Keratinocyte (primary cell): ENCODE results near the gene NPTXR.

Source experiments
- CTCF ChIP-seq, 3 experiments: IDR thresholded peaks in 1 of 3; conservative IDR thresholded peaks in 1 of 3; optimal IDR thresholded peaks in 1 of 3; 2 replicates in 2 of 3; 3 replicates in 1 of 3; pipeline versions ENCODE3 to v1.5.1; 2011; ENCODE audit warnings: low read length in 3 of 3, mild to moderate bottlenecking in 3 of 3, moderate library complexity in 2 of 3, control low read depth in 1 of 3, inconsistent platforms in 1 of 3; ENCODE audit not compliant: insufficient read depth in 2 of 3; ENCODE audit errors: extremely low read depth in 1 of 3
- EZH2 ChIP-seq: IDR thresholded peaks from one replicate; pipeline ENCODE4 v1.6.1; 2012; ENCODE audit warnings: inconsistent platforms, mild to moderate bottlenecking, low read length, moderate library complexity

GRCh38 chr22:38886333-38886732 is 42.5 kb upstream of the NPTXR start:
- TF ChIP-seq EZH2, result no peak
- no peak for TF ChIP-seq CTCF (optimal IDR thresholded peaks at IDR 0.05 in 1 of 3, IDR thresholded peaks at IDR 0.05 in 1 of 3, conservative IDR thresholded peaks at IDR 0.05 in 1 of 3; ENCODE audit: extremely low read depth in 1 of 3, insufficient read depth in 2 of 3, low read length in 3 of 3)
